Stimulated activated CD4-positive, alpha-beta T cell treated with anti-CD3 and anti-CD28 coated beads, TNF-alpha, amount 100 ng/mL, for 48 hours (primary cell): ENCODE results near the gene TTLL5.
"Not testable (repeated sequence)": the region's sequence is repeated elsewhere in the genome, so short reads cannot be mapped to it uniquely, and the experiment has no call there.

Experiments used
- DNase-seq, 3 donors: peaks; one replicate each; pipeline ENCODE4 v3.0.0-alpha.2; 2020; ENCODE audit warnings: low read depth in 3 of 3

TTLL5 gene

GRCh38 chr14:75650253-75651058 is 10.6 kb upstream of the TTLL5 start:
- DNase-seq: no peak

- no peak for DNase-seq
Observed at GRCh38 chr14:75653563-75653962, 7.5 kb upstream of the TTLL5 start.

- peak; percentile 62 to 70 (median 69) for DNase-seq
Observed at GRCh38 chr14:75654127-75654732, 6.8 kb upstream of the TTLL5 start.

- DNase-seq: no peak
Observed at GRCh38 chr14:75655235-75655634, 5.8 kb upstream of the TTLL5 start.

- DNase-seq: no peak
Observed at GRCh38 chr14:75657331-75657730, 3.7 kb upstream of the TTLL5 start.

GRCh38 chr14:75658957-75659356 is 2.1 kb upstream of the TTLL5 start:
- no peak for DNase-seq

- no peak for DNase-seq
Observed at GRCh38 chr14:75660238-75660629, 812 bp upstream of the TTLL5 start.

- DNase-seq: no peak
Observed at GRCh38 chr14:75661499-75661814, 411 bp downstream of the TTLL5 start.

GRCh38 chr14:75662966-75663365 is 1.9 kb downstream of the TTLL5 start:
- DNase-seq: no peak

GRCh38 chr14:75667099-75667765 is 6.2 kb downstream of the TTLL5 start:
- DNase-seq: no peak

- no peak for DNase-seq
Observed at GRCh38 chr14:75672605-75673192, 11.7 kb downstream of the TTLL5 start.

GRCh38 chr14:75673345-75674035 is 12.4 kb downstream of the TTLL5 start:
- no peak for DNase-seq

GRCh38 chr14:75675265-75675960 is 14.4 kb downstream of the TTLL5 start:
- no peak for DNase-seq

GRCh38 chr14:75685910-75686309 is 24.9 kb downstream of the TTLL5 start:
- no peak for DNase-seq

- DNase-seq: no peak
Observed at GRCh38 chr14:75689012-75689411, 28.0 kb downstream of the TTLL5 start.

- DNase-seq: no peak
Observed at GRCh38 chr14:75690010-75690409, 29.0 kb downstream of the TTLL5 start.

GRCh38 chr14:75695025-75695424 is 34.0 kb downstream of the TTLL5 start:
- not testable (repeated sequence) for DNase-seq

GRCh38 chr14:75697386-75697785 is 36.3 kb downstream of the TTLL5 start:
- DNase-seq: no peak

GRCh38 chr14:75697918-75698317 is 36.9 kb downstream of the TTLL5 start:
- DNase-seq: no peak

GRCh38 chr14:75699331-75699730 is 38.3 kb downstream of the TTLL5 start:
- DNase-seq: no peak

GRCh38 chr14:75700295-75700694 is 39.2 kb downstream of the TTLL5 start:
- no peak for DNase-seq
